ENCODE data around the gene MOB3C. TPM values are rescaled to one million over a fixed set of nuclear protein-coding genes. Genes with fewer than 3 reads are reported as not detected.

The MOB3C gene
- total RNA-seq, 1 experiment from 2014 or later = 13.2 TPM

DNA sequence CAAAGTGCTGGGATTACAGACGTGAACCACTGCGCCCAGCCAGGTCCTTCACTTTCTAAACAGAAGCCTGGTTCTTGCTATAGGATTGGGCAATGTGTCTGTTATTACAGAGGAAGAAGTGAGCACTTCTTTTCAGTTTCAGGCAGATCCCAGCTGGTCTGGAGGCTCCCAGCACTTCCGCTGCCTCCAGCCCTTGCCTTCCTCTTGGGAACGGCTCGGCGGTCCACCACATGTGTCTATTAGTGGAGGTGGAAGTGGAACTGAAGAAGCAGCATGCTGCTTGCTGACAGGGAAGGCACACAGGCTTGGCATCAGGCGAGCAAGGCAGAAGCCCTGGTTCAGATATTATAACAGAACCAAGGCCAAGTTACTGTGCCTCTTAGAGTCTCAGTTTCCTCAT lies 29.5 kb downstream of the MOB3C start:
- H3K36me3 ChIP-seq (ENCODE audit: low read depth, low read length) = peaks cover 31% of the 10 kb centered on the region
- no peaks in the 10 kb centered on the region for H3F3A ChIP-seq (ENCODE audit: low read length, unreplicated experiment)
- H3K4me2 ChIP-seq (ENCODE audit: low read length) = no peak overlapping the region
- BruUV-seq (replicated peaks) = no TSS peak
- ATAC-seq (no peak), DNase-seq (no peak)
- H3K9me2 ChIP-seq (replicated peaks; ENCODE audit: low read length) = no peaks in the 10 kb centered on the region
- TF ChIP-seq EZH2phosphoT487 (IDR thresholded peaks at IDR 0.05; ENCODE audit: borderline replicate concordance, low read length) (no peak), EZH2 (IDR thresholded peaks at IDR 0.05; ENCODE audit: low read length, unreplicated experiment) (no peak)
- TF ChIP-seq, protein P1, sequence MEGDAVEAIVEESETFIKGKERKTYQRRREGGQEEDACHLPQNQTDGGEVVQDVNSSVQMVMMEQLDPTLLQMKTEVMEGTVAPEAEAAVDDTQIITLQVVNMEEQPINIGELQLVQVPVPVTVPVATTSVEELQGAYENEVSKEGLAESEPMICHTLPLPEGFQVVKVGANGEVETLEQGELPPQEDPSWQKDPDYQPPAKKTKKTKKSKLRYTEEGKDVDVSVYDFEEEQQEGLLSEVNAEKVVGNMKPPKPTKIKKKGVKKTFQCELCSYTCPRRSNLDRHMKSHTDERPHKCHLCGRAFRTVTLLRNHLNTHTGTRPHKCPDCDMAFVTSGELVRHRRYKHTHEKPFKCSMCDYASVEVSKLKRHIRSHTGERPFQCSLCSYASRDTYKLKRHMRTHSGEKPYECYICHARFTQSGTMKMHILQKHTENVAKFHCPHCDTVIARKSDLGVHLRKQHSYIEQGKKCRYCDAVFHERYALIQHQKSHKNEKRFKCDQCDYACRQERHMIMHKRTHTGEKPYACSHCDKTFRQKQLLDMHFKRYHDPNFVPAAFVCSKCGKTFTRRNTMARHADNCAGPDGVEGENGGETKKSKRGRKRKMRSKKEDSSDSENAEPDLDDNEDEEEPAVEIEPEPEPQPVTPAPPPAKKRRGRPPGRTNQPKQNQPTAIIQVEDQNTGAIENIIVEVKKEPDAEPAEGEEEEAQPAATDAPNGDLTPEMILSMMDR (conservative IDR thresholded peaks at IDR 0.05; ENCODE audit: low read depth, low read length) = no peak
- ChIA-PET POLR2A (ENCODE audit: unreplicated experiment) (no interaction called here), CTCF (no interaction called here)
- H3K4me3 ChIP-seq (ENCODE audit: low read length) = no peak overlapping the region
- no peaks in the 10 kb centered on the region for H3K79me2 ChIP-seq (ENCODE audit: low read length)
- H3K9ac ChIP-seq (ENCODE audit: low read length) = no peak overlapping the region
- H3K27me3 ChIP-seq (ENCODE audit: low read length) = no peaks in the 10 kb centered on the region
- H3K4me1 ChIP-seq (ENCODE audit: insufficient read depth, low read length) = no peaks in the 10 kb centered on the region
- H3K9me3 ChIP-seq (ENCODE audit: low read length) = no peaks in the 10 kb centered on the region
- no peak overlapping the region for H2AFZ ChIP-seq (ENCODE audit: low read length)
- no peaks in the 10 kb centered on the region for H4K20me1 ChIP-seq (ENCODE audit: low read length)
- intact Hi-C loops (cut with micrococcal nuclease) = no loop called here
- H3K27ac ChIP-seq (ENCODE audit: low read length) = no peak overlapping the region

DNA sequence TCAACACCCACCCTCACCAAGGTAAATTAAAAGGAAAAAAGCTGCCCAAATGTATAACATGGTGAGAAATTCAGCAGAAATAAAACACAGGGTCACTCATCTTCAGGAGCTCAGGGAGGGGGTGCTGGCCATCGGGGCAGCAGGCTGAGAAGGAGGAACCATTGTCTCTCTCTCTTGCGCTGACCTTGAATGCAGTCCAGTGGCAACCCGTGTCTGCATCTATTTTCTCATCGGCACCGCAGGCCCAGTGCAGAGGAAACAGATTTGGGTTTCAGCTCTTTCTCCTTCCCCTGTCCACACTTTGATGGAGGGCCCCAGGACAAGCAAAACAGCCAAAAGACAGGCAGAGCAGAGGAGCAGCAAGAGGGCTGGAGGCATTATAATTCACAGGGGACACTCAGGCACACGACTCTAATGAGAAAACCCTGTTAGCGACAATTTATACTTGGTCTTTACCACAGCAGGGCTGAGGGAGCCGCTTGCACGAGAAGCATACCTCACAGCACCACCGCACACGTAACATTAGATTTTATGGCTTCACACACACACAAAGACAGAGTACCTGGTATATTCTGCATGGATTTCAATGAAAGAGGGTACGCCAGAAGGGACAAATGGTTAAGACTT lies 31.2 kb downstream of the MOB3C start:
- Histone ChIP-seq H2AFZ (ENCODE audit: low read length) (no peak overlapping the region), H3K9me2 (replicated peaks; ENCODE audit: low read length) (no peaks in the 10 kb centered on the region), H3K4me1 (ENCODE audit: insufficient read depth, low read length) (no peaks in the 10 kb centered on the region), H3K9me3 (ENCODE audit: low read length) (no peaks in the 10 kb centered on the region), H3K9ac (ENCODE audit: low read length) (no peak overlapping the region), H3K4me3 (ENCODE audit: low read length) (no peak overlapping the region), H3K27ac (ENCODE audit: low read length) (no peak overlapping the region), H4K20me1 (ENCODE audit: low read length) (no peaks in the 10 kb centered on the region), H3K79me2 (ENCODE audit: low read length) (no peaks in the 10 kb centered on the region), H3F3A (ENCODE audit: low read length, unreplicated experiment) (no peaks in the 10 kb centered on the region), H3K4me2 (ENCODE audit: low read length) (no peak overlapping the region), H3K36me3 (ENCODE audit: low read depth, low read length) (peaks cover 33% of the 10 kb centered on the region), H3K27me3 (ENCODE audit: low read length) (no peaks in the 10 kb centered on the region)
- DNase-seq = no peak
- intact Hi-C loops (cut with micrococcal nuclease) = no loop called here
- ChIA-PET POLR2A (ENCODE audit: unreplicated experiment) (no interaction called here), CTCF (no interaction called here)
- ATAC-seq = no peak
- TF ChIP-seq EZH2phosphoT487 (IDR thresholded peaks at IDR 0.05; ENCODE audit: borderline replicate concordance, low read length) (no peak), EZH2 (IDR thresholded peaks at IDR 0.05; ENCODE audit: low read length, unreplicated experiment) (no peak)
- BruUV-seq (replicated peaks) = no TSS peak

DNA sequence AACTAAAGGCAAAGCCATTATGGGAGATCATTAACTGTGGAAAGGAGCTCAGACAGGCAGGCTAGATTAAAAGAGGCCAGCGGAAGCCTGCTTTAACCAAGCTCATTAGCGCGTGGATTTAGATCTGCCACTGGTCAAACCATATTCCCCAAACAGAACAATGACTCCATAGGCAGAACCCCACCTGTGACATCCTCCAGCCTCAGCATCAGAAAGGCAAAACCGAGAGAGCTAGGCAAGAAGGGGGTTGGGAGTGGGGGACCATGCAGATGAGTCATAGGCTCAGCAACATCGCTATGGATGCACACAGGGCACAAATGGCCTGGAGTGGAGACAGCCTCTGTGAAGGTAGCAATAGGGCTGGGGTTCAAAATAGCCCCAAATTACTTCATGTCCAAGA lies 33.1 kb downstream of the MOB3C start:
- no peaks in the 10 kb centered on the region for H3K79me2 ChIP-seq (ENCODE audit: low read length)
- no peak overlapping the region for H3K27ac ChIP-seq (ENCODE audit: low read length)
- no peak overlapping the region for H3K4me3 ChIP-seq (ENCODE audit: low read length)
- TF ChIP-seq, protein P1 (conservative IDR thresholded peaks at IDR 0.05; ENCODE audit: low read depth, low read length) = no peak
- TF ChIP-seq EZH2 (IDR thresholded peaks at IDR 0.05; ENCODE audit: low read length, unreplicated experiment) (no peak), EZH2phosphoT487 (IDR thresholded peaks at IDR 0.05; ENCODE audit: borderline replicate concordance, low read length) (no peak)
- H4K20me1 ChIP-seq (ENCODE audit: low read length) = no peaks in the 10 kb centered on the region
- no peak overlapping the region for H2AFZ ChIP-seq (ENCODE audit: low read length)
- POLR2A ChIA-PET (ENCODE audit: unreplicated experiment) = no interaction called here
- H3K9me2 ChIP-seq (replicated peaks; ENCODE audit: low read length) = no peaks in the 10 kb centered on the region
- H3K27me3 ChIP-seq (ENCODE audit: low read length) = no peaks in the 10 kb centered on the region
- BruUV-seq (replicated peaks) = no TSS peak
- DNase-seq (no peak), ATAC-seq (no peak)
- H3K9me3 ChIP-seq (ENCODE audit: low read length) = no peaks in the 10 kb centered on the region
- H3K4me2 ChIP-seq (ENCODE audit: low read length) = no peak overlapping the region
- peaks cover 36% of the 10 kb centered on the region for H3K36me3 ChIP-seq (ENCODE audit: low read depth, low read length)
- H3F3A ChIP-seq (ENCODE audit: low read length, unreplicated experiment) = no peaks in the 10 kb centered on the region
- no peaks in the 10 kb centered on the region for H3K4me1 ChIP-seq (ENCODE audit: insufficient read depth, low read length)
- intact Hi-C loops (cut with micrococcal nuclease) = no loop called here
- CTCF ChIA-PET = no interaction called here
- H3K9ac ChIP-seq (ENCODE audit: low read length) = no peak overlapping the region
